Measurements from ENCODE around the gene PIP5KL1.

The PIP5KL1 gene

GRCh38 chr9:127928676-127929624 is 1.6 kb downstream of the PIP5KL1 start:
- no peak for DNase-seq

GRCh38 chr9:127927988-127928675 is 2.4 kb downstream of the PIP5KL1 start:
- DNase-seq: peak; percentile 50

GRCh38 chr9:127927201-127927987 is 3.2 kb downstream of the PIP5KL1 start:
- peak; percentile 83 for DNase-seq

- no peak for DNase-seq
These were observed 3.7 kb downstream of the PIP5KL1 start for GRCh38 chr9:127926906-127927200.

GRCh38 chr9:127925959-127926905 is 4.3 kb downstream of the PIP5KL1 start:
- DNase-seq: no peak

- no peak for DNase-seq
These were observed 5.7 kb downstream of the PIP5KL1 start for GRCh38 chr9:127924736-127925444.

GRCh38 chr9:127923771-127924170 is 6.8 kb downstream of the PIP5KL1 start:
- DNase-seq: no peak

GRCh38 chr9:127923046-127923445 is 7.5 kb downstream of the PIP5KL1 start:
- DNase-seq: no peak

- peak; percentile 34 for DNase-seq
These were observed 8.9 kb downstream of the PIP5KL1 start for GRCh38 chr9:127921557-127922120.

- DNase-seq: no peak
These were observed 9.8 kb downstream of the PIP5KL1 start for GRCh38 chr9:127920794-127921193.

GRCh38 chr9:127919253-127919815 is 11.2 kb downstream of the PIP5KL1 start:
- no peak for DNase-seq

- DNase-seq: no peak
These were observed 12.1 kb downstream of the PIP5KL1 start for GRCh38 chr9:127918183-127919107.

GRCh38 chr9:127917603-127918002 is 13.0 kb downstream of the PIP5KL1 start:
- no peak for DNase-seq

GRCh38 chr9:127916720-127917581 is 13.6 kb downstream of the PIP5KL1 start, which contains the start of gene ST6GALNAC4:
ST6GALNAC4 (minus strand) TSS chr9:127917041; CDS start chr9:127916419, 622 bp downstream.
- DNase-seq: peak; percentile 92

- no peak for DNase-seq
These were observed 14.5 kb downstream of the PIP5KL1 start for GRCh38 chr9:127915801-127916719.

GRCh38 chr9:127915325-127915752 is 15.2 kb downstream of the PIP5KL1 start:
- DNase-seq: no peak

GRCh38 chr9:127913682-127914081 is 16.9 kb downstream of the PIP5KL1 start:
- DNase-seq: no peak
